Prostate gland (tissue), 2 donors: Measurements from ENCODE around the gene ZFAND2A. TPM values are rescaled to one million over a fixed set of nuclear protein-coding genes. Genes with fewer than 3 reads are reported as not detected.

Experiments used
- DNase-seq: peaks from one replicate; pipeline ENCODE4 v3.0.0-alpha.2; 2019; ENCODE audit warnings: low spot score
- H3K27ac ChIP-seq, 2 donors: fragments of 200-600 bp; sonication (generic); 2 replicates each; pipeline ENCODE4 v1.5.1; 2017 to 2019
- H3K27me3 ChIP-seq: fragments of 200-600 bp; sonication (generic); replicated peaks from 2 replicates; pipeline ENCODE4 v1.5.1; 2019; ENCODE audit not compliant: insufficient read depth
- H3K36me3 ChIP-seq, 2 donors: fragments of 200-600 bp; sonication (generic); 1 replicate in 1 of 2; 2 replicates in 1 of 2; pipeline versions ENCODE4 v1.5.1 to v1.8.1; 2017 to 2019
- H3K4me1 ChIP-seq: fragments of 200-600 bp; sonication (generic); replicated peaks from 2 replicates; pipeline ENCODE4 v1.5.1; 2019
- H3K4me3 ChIP-seq, 2 donors: fragments of 200-600 bp; sonication (generic); 2 replicates each; pipeline ENCODE4 v1.5.1; 2017 to 2019
- H3K9me3 ChIP-seq: fragments of 200-600 bp; sonication (generic); 2 replicates; pipeline ENCODE4 v1.5.1; 2017
- CTCF ChIP-seq, 4 experiments: fragments of 200-600 bp in 2 of 4; fragments of 450-650 bp in 2 of 4; sonication (generic) in 2 of 4; IDR thresholded peaks; 1 replicate in 3 of 4; 2 replicates in 1 of 4; pipeline ENCODE4 v1.5.1; 2016 to 2019; ENCODE audit warnings: antibody characterized with exemption in 4 of 4, mild to moderate bottlenecking in 2 of 4, moderate library complexity in 2 of 4
- POLR2A ChIP-seq: fragments of 450-650 bp; IDR thresholded peaks from one replicate; pipeline ENCODE4 v1.6.1; 2016; ENCODE audit warnings: antibody characterized with exemption, mild to moderate bottlenecking
- POLR2AphosphoS5 ChIP-seq: sonication (generic); formaldehyde crosslinking; IDR thresholded peaks from one replicate; pipeline ENCODE4 v1.6.1; 2017; ENCODE audit warnings: antibody characterized with exemption
- WGBS: methylation state at CpG from one replicate; pipeline ENCODE4 v1.1.5; 2018; 5-methylcytosine and 5-hydroxymethylcytosine counted together
- intact Hi-C: fragments of 100-400 bp; cut with DNase I; formaldehyde crosslinking; loops from one replicate; pipeline ENCODE4 v1.14.2; 2022
- total RNA-seq, 2 donors: library from RNA; depleted of rRNA; stranded (reverse); fragments of >200 nt; gene quantifications; one replicate each; pipeline ENCODE4 v1.1.0, GENCODE V29; 2016

Gene ZFAND2A
- total RNA-seq, 2 donors from 2014 or later: 25.0 to 36.3 TPM

DNA sequence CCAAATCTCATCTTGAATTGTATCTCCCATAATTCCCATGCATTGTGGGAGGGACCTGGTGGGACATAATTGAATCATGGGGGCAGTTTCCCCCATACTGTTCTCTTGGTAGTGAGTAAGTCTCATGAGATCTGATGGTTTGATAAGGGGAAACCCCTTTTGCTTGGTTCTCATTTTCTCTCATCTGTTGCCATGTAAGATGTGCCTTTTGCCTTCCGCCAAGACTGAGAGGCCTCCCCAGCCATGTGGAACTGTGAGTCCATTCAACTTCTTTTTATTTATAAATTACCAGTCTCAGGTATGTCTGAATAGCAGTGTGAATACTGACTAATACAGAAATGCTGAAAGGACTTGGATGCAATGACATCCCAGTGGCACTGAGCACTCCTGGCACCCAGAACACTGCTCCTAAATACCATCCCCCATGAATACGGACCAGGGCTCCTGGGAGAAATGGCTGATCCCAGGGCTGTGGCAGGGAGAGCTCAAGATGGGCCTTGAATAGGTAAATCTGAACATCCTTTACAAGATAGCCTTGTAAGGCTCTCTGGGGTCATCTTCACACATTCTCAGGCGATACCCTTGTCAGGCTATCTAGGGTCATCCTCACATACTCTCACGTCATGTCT is 19.4 kb downstream of the ZFAND2A start:
- TF ChIP-seq POLR2AphosphoS5: no peak
- no peak for TF ChIP-seq CTCF (IDR thresholded peaks at IDR 0.05)
- TF ChIP-seq POLR2A: no peak
- H3K4me1 ChIP-seq: peaks cover 3% of the 10 kb centered on the region
- no peaks in the 10 kb centered on the region for H3K9me3 ChIP-seq
- no peaks in the 10 kb centered on the region for H3K36me3 ChIP-seq
- intact Hi-C loops: no loop called here
- 89% methylated on average over 4 of the region's 4 CpGs for WGBS
- H3K27me3 ChIP-seq: no peaks in the 10 kb centered on the region
- no peak overlapping the region for H3K4me3 ChIP-seq
- H3K27ac ChIP-seq: no peak overlapping the region
- DNase-seq: no peak

GRCh38 chr7:1137517-1138167 is 22.4 kb downstream of the ZFAND2A start:
- peaks cover 3% of the 10 kb centered on the region for H3K4me1 ChIP-seq
- H3K36me3 ChIP-seq: no peaks in the 10 kb centered on the region
- H3K4me3 ChIP-seq: peak overlapping the region; percentile 66 to 73
- intact Hi-C loops: no loop called here
- 8% methylated on average over 36 of the region's 51 CpGs for WGBS
- H3K9me3 ChIP-seq: no peaks in the 10 kb centered on the region
- TF ChIP-seq CTCF (IDR thresholded peaks at IDR 0.05) (no peak), POLR2A (no peak), POLR2AphosphoS5 (no peak)
- H3K27ac ChIP-seq: peak overlapping the region; percentile 60 to 61
- no peak for DNase-seq
- no peaks in the 10 kb centered on the region for H3K27me3 ChIP-seq

- no peak overlapping the region for H3K27ac ChIP-seq
- WGBS: 19% methylated on average over 9 of the region's 9 CpGs
- no peak for DNase-seq
- no peak for TF ChIP-seq POLR2A
- no peak for TF ChIP-seq POLR2AphosphoS5
- no peaks in the 10 kb centered on the region for H3K36me3 ChIP-seq
- H3K27me3 ChIP-seq: no peaks in the 10 kb centered on the region
- H3K9me3 ChIP-seq: no peaks in the 10 kb centered on the region
- intact Hi-C loops: no loop called here
- H3K4me1 ChIP-seq: peaks cover 3% of the 10 kb centered on the region
- H3K4me3 ChIP-seq: peak overlapping the region; percentile 66 to 73
Measured at GRCh38 chr7:1136841-1137516, 23.0 kb downstream of the ZFAND2A start.

DNA sequence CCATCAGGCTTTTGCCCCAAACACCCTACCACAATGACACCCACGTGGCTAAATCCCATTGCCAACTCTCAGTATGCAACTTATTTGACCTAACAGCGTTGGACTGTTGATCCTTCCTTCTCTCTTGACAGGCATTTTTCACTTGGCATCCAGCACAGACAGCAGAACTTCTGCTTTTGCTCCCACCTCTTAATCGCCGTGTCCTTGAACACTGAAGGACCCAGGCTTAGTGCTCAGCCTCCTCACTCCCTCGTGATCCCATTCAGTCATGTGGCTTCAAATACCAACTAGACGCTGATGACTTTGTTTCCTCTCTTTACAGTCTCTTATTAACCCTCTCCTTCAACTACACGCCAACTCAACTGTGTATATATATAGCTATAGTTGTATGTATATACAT is 25.0 kb downstream of the ZFAND2A start:
- DNase-seq: no peak
- intact Hi-C loops: no loop called here
- Histone ChIP-seq H3K27ac (no peak overlapping the region), H3K27me3 (no peaks in the 10 kb centered on the region), H3K4me3 (no peak overlapping the region), H3K4me1 (peaks cover 3% of the 10 kb centered on the region), H3K9me3 (no peaks in the 10 kb centered on the region), H3K36me3 (no peaks in the 10 kb centered on the region)
- 88% methylated on average over 7 of the region's 7 CpGs for WGBS
- TF ChIP-seq POLR2A (no peak), CTCF (IDR thresholded peaks at IDR 0.05) (no peak), POLR2AphosphoS5 (no peak)

- Histone ChIP-seq H3K27ac (peak overlapping the region in 1 of 2 donors; percentile 17), H3K27me3 (no peaks in the 10 kb centered on the region), H3K4me1 (no peaks in the 10 kb centered on the region), H3K9me3 (no peaks in the 10 kb centered on the region), H3K36me3 (no peaks in the 10 kb centered on the region), H3K4me3 (no peak overlapping the region)
- WGBS: 51% methylated on average over 2 of the region's 2 CpGs
- intact Hi-C loops: no loop called here
- TF ChIP-seq CTCF (IDR thresholded peaks at IDR 0.05): no peak
- TF ChIP-seq POLR2AphosphoS5: no peak
- no peak for TF ChIP-seq POLR2A
- no peak for DNase-seq
Measured at GRCh38 chr7:1131471-1132265, 28.3 kb downstream of the ZFAND2A start.
